GM12874 (cell line): Measurements from ENCODE around the gene ANP32D.

Experiments used
- CTCF ChIP-seq: IDR thresholded peaks from 2 replicates; pipeline ENCODE4 v1.5.1; 2011; ENCODE audit warnings: low read depth, mild to moderate bottlenecking, control low read depth, low read length, moderate library complexity; ENCODE audit not compliant: insufficient read depth

ANP32D gene

GRCh38 chr12:48472259-48472658 is at the start of gene ANP32D:
Gene ANP32D (plus strand): TSS chr12:48472559. CDS start chr12:48472665, 106 bp downstream.
- TF ChIP-seq CTCF, result no peak

- no peak for TF ChIP-seq CTCF
These were observed 49.2 kb upstream of the ANP32D start for GRCh38 chr12:48423171-48423570.

GRCh38 chr12:48424644-48425043 is 47.7 kb upstream of the ANP32D start:
- TF ChIP-seq CTCF, result no peak

DNA sequence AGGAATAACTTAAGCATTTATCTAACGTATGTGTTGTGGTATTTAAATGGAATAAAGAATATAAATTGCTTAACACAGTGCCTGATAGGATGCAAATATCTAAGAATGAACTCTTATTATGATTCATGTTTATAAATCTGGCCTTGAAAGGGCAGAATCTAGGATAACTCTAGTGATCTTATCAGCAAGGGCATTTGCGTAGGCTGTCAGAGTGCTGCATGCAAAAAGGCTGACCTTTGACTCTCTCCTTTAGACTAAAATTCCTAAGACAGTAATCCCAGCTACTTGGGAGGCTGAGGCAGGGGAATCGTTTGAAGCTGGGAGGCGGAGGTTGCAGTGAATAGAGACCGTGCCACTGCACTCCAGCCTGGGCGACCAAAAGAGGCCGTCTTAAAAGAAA is 31.3 kb upstream of the ANP32D start:
- TF ChIP-seq CTCF, result no peak

GRCh38 chr12:48442179-48442847 is 30.0 kb upstream of the ANP32D start:
- TF ChIP-seq CTCF, result peak; percentile 34; the same call in 1 of the 2 replicates

GRCh38 chr12:48445538-48445937 is 26.8 kb upstream of the ANP32D start:
- no peak for TF ChIP-seq CTCF

GRCh38 chr12:48446161-48446776 is 26.1 kb upstream of the ANP32D start:
- no peak for TF ChIP-seq CTCF
